CD14-positive monocyte (primary cell): ENCODE measurements around the gene RECK. TPM values are rescaled to one million over a fixed set of nuclear protein-coding genes. Genes with fewer than 3 reads are reported as not detected.
A peak's percentile ranks its signal among the peaks of the same experiment; 100 is the strongest.

Source experiments
- DNase-seq, 3 donors: peaks; one replicate each; pipeline ENCODE4 v3.0.0-alpha.2; 2011 to 2022
- H2AFZ ChIP-seq: 2 replicates; pipeline ENCODE4 v1.6.0; 2012; ENCODE audit warnings: mild to moderate bottlenecking, low read depth, low read length, inconsistent platforms; ENCODE audit not compliant: insufficient read depth, poor library complexity, severe bottlenecking
- H3K27ac ChIP-seq, 2 donors: 1 replicate in 1 of 2; 2 replicates in 1 of 2; pipeline ENCODE4 v1.5.1; 2012 to 2013; ENCODE audit warnings: low read length in 2 of 2, control low read depth in 1 of 2, inconsistent platforms in 1 of 2, low read depth in 1 of 2, mild to moderate bottlenecking in 1 of 2
- H3K27me3 ChIP-seq, 2 donors: one replicate each; pipeline versions ENCODE4 v1.6.0 to v1.6.1; 2011 to 2013; ENCODE audit warnings: low read length in 2 of 2; ENCODE audit not compliant: control insufficient read depth in 2 of 2, insufficient read depth in 2 of 2
- H3K36me3 ChIP-seq, 2 donors: replicated peaks in 1 of 2; 1 replicate in 1 of 2; 2 replicates in 1 of 2; pipeline versions ENCODE4 v1.5.1 to v1.6.1; 2012 to 2013; ENCODE audit warnings: low read length in 2 of 2, control low read depth in 1 of 2, inconsistent platforms in 1 of 2, mild to moderate bottlenecking in 1 of 2; ENCODE audit not compliant: insufficient read depth in 2 of 2, control insufficient read depth in 1 of 2
- H3K4me1 ChIP-seq, 2 donors: 1 replicate in 1 of 2; 2 replicates in 1 of 2; pipeline versions ENCODE4 v1.5.1 to v1.6.1; 2012 to 2013; ENCODE audit warnings: low read length in 2 of 2, control low read depth in 1 of 2, inconsistent platforms in 1 of 2, mild to moderate bottlenecking in 1 of 2, moderate library complexity in 1 of 2; ENCODE audit not compliant: insufficient read depth in 2 of 2, control insufficient read depth in 1 of 2
- H3K4me2 ChIP-seq: replicated peaks from 2 replicates; pipeline ENCODE3; 2012; ENCODE audit warnings: low read length, moderate library complexity, mild to moderate bottlenecking; ENCODE audit not compliant: poor library complexity, severe bottlenecking; ENCODE audit errors: extremely low read depth
- H3K4me3 ChIP-seq, 3 experiments: fragments of 200-600 bp in 1 of 3; sonication (generic) in 1 of 3; replicated peaks in 1 of 3; 1 replicate in 2 of 3; 2 replicates in 1 of 3; pipeline ENCODE4 v1.5.1; 2011 to 2013; ENCODE audit warnings: low read length in 3 of 3, mild to moderate bottlenecking in 3 of 3, control low read depth in 2 of 3, low read depth in 2 of 3, inconsistent platforms in 1 of 3, moderate library complexity in 1 of 3
- H3K79me2 ChIP-seq: 2 replicates; pipeline ENCODE4 v1.6.0; 2012; ENCODE audit warnings: mild to moderate bottlenecking, control low read depth, inconsistent platforms, low read length, moderate library complexity; ENCODE audit not compliant: insufficient read depth
- H3K9ac ChIP-seq: 2 replicates; pipeline ENCODE4 v1.6.0; 2017; ENCODE audit warnings: low read length, mild to moderate bottlenecking; ENCODE audit not compliant: insufficient read depth, poor library complexity, severe bottlenecking
- H3K9me3 ChIP-seq, 2 donors: replicated peaks in 1 of 2; 1 replicate in 1 of 2; 2 replicates in 1 of 2; pipeline versions ENCODE4 v1.5.1 to v1.6.1; 2012 to 2013; ENCODE audit warnings: low read length in 2 of 2, control low read depth in 1 of 2; ENCODE audit not compliant: control insufficient read depth in 1 of 2, insufficient read depth in 1 of 2
- H4K20me1 ChIP-seq: 2 replicates; pipeline ENCODE4 v1.6.0; 2012; ENCODE audit warnings: mild to moderate bottlenecking, low read length, control low read depth, moderate library complexity; ENCODE audit not compliant: insufficient read depth
- H3K27ac Mint-ChIP-seq, 7 donors: one replicate each; pipeline ENCODE4 v1.8.0; 2020; ENCODE audit warnings: mild to moderate bottlenecking in 7 of 7, mixed read lengths in 7 of 7, moderate library complexity in 6 of 7, inconsistent platforms in 2 of 7
- H3K27me3 Mint-ChIP-seq, 3 donors: one replicate each; pipeline ENCODE4 v1.8.0; 2021 to 2022; ENCODE audit warnings: low read depth in 3 of 3, mild to moderate bottlenecking in 3 of 3, mixed read lengths in 3 of 3, moderate library complexity in 3 of 3, inconsistent platforms in 1 of 3
- H3K36me3 Mint-ChIP-seq, 2 donors: one replicate each; pipeline ENCODE4 v1.8.0; 2020; ENCODE audit warnings: mixed read lengths in 2 of 2, inconsistent platforms in 1 of 2, mild to moderate bottlenecking in 1 of 2
- H3K4me1 Mint-ChIP-seq: one replicate; pipeline ENCODE4 v1.8.0; 2020; ENCODE audit warnings: mild to moderate bottlenecking, mixed read lengths
- H3K4me3 Mint-ChIP-seq, 2 donors: one replicate each; pipeline ENCODE4 v1.8.0; 2020; ENCODE audit warnings: mild to moderate bottlenecking in 2 of 2, mixed read lengths in 2 of 2, moderate library complexity in 1 of 2
- H3K9me3 Mint-ChIP-seq, 7 donors: one replicate each; pipeline ENCODE4 v1.8.0; 2020 to 2022; ENCODE audit warnings: mixed read lengths in 7 of 7, mild to moderate bottlenecking in 6 of 7, moderate library complexity in 6 of 7, inconsistent platforms in 2 of 7
- CTCF ChIP-seq: fragments of 200-600 bp; IDR thresholded peaks from one replicate; pipeline ENCODE4 v1.8.0; 2022; ENCODE audit warnings: antibody characterized with exemption, mild to moderate bottlenecking
- WGBS: methylation state at CpG from one replicate; pipeline ENCODE4 v1.1.5; 2013; ENCODE audit warnings: missing lambda C conversion rate; ENCODE audit not compliant: insufficient coverage; 5-methylcytosine and 5-hydroxymethylcytosine counted together
- intact Hi-C, 2 donors: fragments of 100-400 bp; cut with micrococcal nuclease; formaldehyde crosslinking; loops; one replicate each; pipeline versions ENCODE4 v1.15.0 to v1.15.1; 2023
- polyA plus RNA-seq, 3 donors: library from polyadenylated mRNA; depleted of rRNA in 1 of 3; unstranded in 2 of 3; stranded (reverse) in 1 of 3; fragments of 300-500 nt in 2 of 3; fragments of >200 nt in 1 of 3; fragmentation: Illumina TruSeq in 2 of 3; gene quantifications; 1 replicate in 2 of 3; 2 replicates in 1 of 3; pipeline ENCODE4 v1.2.3, GENCODE V29; 2012 to 2021

Gene RECK
- polyA plus RNA-seq, 3 donors, result 5.0 to 5.2 (median 5.1) TPM

GRCh38 chr9:36127652-36128244 is 91.0 kb downstream of the RECK start:
- Histone ChIP-seq H3K4me2 (peak overlapping the region; percentile 73), H3K79me2 (peaks cover 20% of the 10 kb centered on the region), H4K20me1 (no peaks in the 10 kb centered on the region), H2AFZ (peak overlapping the region; percentile 51), H3K27ac (peak overlapping the region; percentile 88 to 98), H3K27me3 (no peaks in the 10 kb centered on the region), H3K9me3 (no peaks in the 10 kb centered on the region), H3K4me3 (peak overlapping the region in 1 of 3 experiments; percentile 66), H3K36me3 (no peaks in the 10 kb centered on the region), H3K9ac (peak overlapping the region; percentile 66), H3K4me1 (peaks cover 64 to 82% of the 10 kb centered on the region in 2 donors)
- H3K27ac Mint-ChIP-seq, result peak overlapping the region; percentile 93 to 99 (median 98)
- WGBS, result 0% methylated on average over 2 of the region's 5 CpGs
- H3K27me3 Mint-ChIP-seq, result peaks cover 0 to 4% (median 0%) of the 10 kb centered on the region in 3 donors
- H3K9me3 Mint-ChIP-seq, result peaks cover 0 to 5% (median 0%) of the 10 kb centered on the region in 7 donors
- peak; percentile 83 to 87 (median 86) for DNase-seq
- no peak for TF ChIP-seq CTCF
- peaks cover 2% of the 10 kb centered on the region in 2 donors for H3K36me3 Mint-ChIP-seq
- H3K4me3 Mint-ChIP-seq, result peak overlapping the region; percentile 53 to 88
- peaks cover 72% of the 10 kb centered on the region for H3K4me1 Mint-ChIP-seq
- intact Hi-C loops, result loop anchor here in 1 of 2 donors (5.0 kb wide), 1 partner anchor 40 kb away; the partner anchor contains the start of gene CCIN

GRCh38 chr9:36128349-36128748 is 91.6 kb downstream of the RECK start:
- H3K36me3 Mint-ChIP-seq, result peaks cover 0 to 2% of the 10 kb centered on the region in 2 donors
- Histone ChIP-seq H3K4me1 (peaks cover 58 to 75% of the 10 kb centered on the region in 2 donors), H2AFZ (peak overlapping the region; percentile 51), H3K36me3 (no peaks in the 10 kb centered on the region), H3K9me3 (no peaks in the 10 kb centered on the region), H3K27me3 (no peaks in the 10 kb centered on the region), H4K20me1 (no peaks in the 10 kb centered on the region), H3K27ac (peak overlapping the region; percentile 88 to 98), H3K4me2 (peak overlapping the region; percentile 73), H3K4me3 (peak overlapping the region in 1 of 3 experiments; percentile 66), H3K79me2 (peaks cover 20% of the 10 kb centered on the region), H3K9ac (peak overlapping the region; percentile 66)
- peak overlapping the region; percentile 53 to 88 for H3K4me3 Mint-ChIP-seq
- WGBS, result 0% methylated on average over 3 of the region's 8 CpGs
- peaks cover 0 to 4% (median 0%) of the 10 kb centered on the region in 3 donors for H3K27me3 Mint-ChIP-seq
- intact Hi-C loops, result loop anchor here in 1 of 2 donors (5.0 kb wide), 1 partner anchor 39 kb away; the partner anchor contains the start of gene CCIN
- DNase-seq, result peak; percentile 57 to 83 (median 80)
- peaks cover 0 to 5% (median 0%) of the 10 kb centered on the region in 7 donors for H3K9me3 Mint-ChIP-seq
- TF ChIP-seq CTCF, result no peak
- H3K4me1 Mint-ChIP-seq, result peaks cover 66% of the 10 kb centered on the region
- peak overlapping the region; percentile 93 to 99 (median 98) for H3K27ac Mint-ChIP-seq
